ENCODE results near the gene TM4SF18. TPM values are rescaled to one million over a fixed set of nuclear protein-coding genes. Genes with fewer than 3 reads are reported as not detected.

Gene TM4SF18
- total and polyA plus RNA-seq, 5 donors: 2.9 to 6.1 (median 4.5) TPM

GRCh38 chr3:149307435-149307783 lies 26.0 kb downstream of the TM4SF18 start:
- DNase-seq: no peak
- Histone ChIP-seq H3K27ac (ENCODE audit: low read length) (no peak overlapping the region), H3K9me3 (ENCODE audit: control insufficient read depth, low read length) (no peaks in the 10 kb centered on the region), H3K4me1 (ENCODE audit: control insufficient read depth, insufficient read depth, low read length) (no peaks in the 10 kb centered on the region), H3K4me3 (ENCODE audit: low read length) (no peak overlapping the region), H3K27me3 (ENCODE audit: control insufficient read depth, insufficient read depth) (no peaks in the 10 kb centered on the region)
- intact Hi-C loops (cut with DNase I): no loop called here
- WGBS: 96% methylated on average over 1 of the region's 1 CpG
- ATAC-seq: no peak

GRCh38 chr3:149306751-149307434 lies 26.5 kb downstream of the TM4SF18 start:
- ATAC-seq (no peak), DNase-seq (no peak)
- no peak overlapping the region for H3K27ac ChIP-seq (ENCODE audit: low read length)
- no peaks in the 10 kb centered on the region for H3K9me3 ChIP-seq (ENCODE audit: control insufficient read depth, low read length)
- WGBS: 91% methylated on average over 2 of the region's 2 CpGs
- no peak overlapping the region for H3K4me3 ChIP-seq (ENCODE audit: low read length)
- H3K4me1 ChIP-seq (ENCODE audit: control insufficient read depth, insufficient read depth, low read length): no peaks in the 10 kb centered on the region
- no peaks in the 10 kb centered on the region for H3K27me3 ChIP-seq (ENCODE audit: control insufficient read depth, insufficient read depth)
- intact Hi-C loops (cut with DNase I): no loop called here

GRCh38 chr3:149305376-149305775 lies 28.1 kb downstream of the TM4SF18 start:
- 99% methylated on average over 2 of the region's 2 CpGs for WGBS
- no peak overlapping the region for H3K27ac ChIP-seq (ENCODE audit: low read length)

GRCh38 chr3:149299938-149300801 lies 33.3 kb downstream of the TM4SF18 start:
- Histone ChIP-seq H3K27ac (ENCODE audit: low read length) (no peak overlapping the region), H3K4me3 (ENCODE audit: low read length) (no peak overlapping the region), H3K4me1 (ENCODE audit: control insufficient read depth, insufficient read depth, low read length) (no peaks in the 10 kb centered on the region), H3K27me3 (ENCODE audit: control insufficient read depth, insufficient read depth) (no peaks in the 10 kb centered on the region), H3K9me3 (ENCODE audit: control insufficient read depth, low read length) (no peaks in the 10 kb centered on the region)
- peak; percentile 91 to 92 for ATAC-seq
- WGBS: 41% methylated on average over 5 of the region's 5 CpGs
- peak in 1 of 3 donors; percentile 19 for DNase-seq
- intact Hi-C loops (cut with DNase I): no loop called here

More at GRCh38 chr3:149305376-149305775, 28.1 kb downstream of the TM4SF18 start:
- Histone ChIP-seq H3K4me3 (ENCODE audit: low read length) (no peak overlapping the region), H3K4me1 (ENCODE audit: control insufficient read depth, insufficient read depth, low read length) (no peaks in the 10 kb centered on the region), H3K9me3 (ENCODE audit: control insufficient read depth, low read length) (no peaks in the 10 kb centered on the region), H3K27me3 (ENCODE audit: control insufficient read depth, insufficient read depth) (no peaks in the 10 kb centered on the region)
- intact Hi-C loops (cut with DNase I): no loop called here
- ATAC-seq: no peak
- DNase-seq: no peak

- H3K9me3 ChIP-seq (ENCODE audit: control insufficient read depth, low read length): no peaks in the 10 kb centered on the region
- H3K4me1 ChIP-seq (ENCODE audit: control insufficient read depth, insufficient read depth, low read length): no peaks in the 10 kb centered on the region
- ATAC-seq (no peak), DNase-seq (no peak)
- intact Hi-C loops (cut with DNase I): no loop called here
- WGBS: 84% methylated on average over 2 of the region's 2 CpGs
- no peaks in the 10 kb centered on the region for H3K27me3 ChIP-seq (ENCODE audit: control insufficient read depth, insufficient read depth)
- H3K4me3 ChIP-seq (ENCODE audit: low read length): no peak overlapping the region
- no peak overlapping the region for H3K27ac ChIP-seq (ENCODE audit: low read length)
Observed at GRCh38 chr3:149296972-149297371, 36.5 kb downstream of the TM4SF18 start.

GRCh38 chr3:149292666-149293065 lies 40.8 kb downstream of the TM4SF18 start:
- no peak for DNase-seq
- H3K4me1 ChIP-seq (ENCODE audit: control insufficient read depth, insufficient read depth, low read length): no peaks in the 10 kb centered on the region
- intact Hi-C loops (cut with DNase I): no loop called here
- WGBS: 64% methylated on average over 6 of the region's 6 CpGs
- H3K27ac ChIP-seq (ENCODE audit: low read length): no peak overlapping the region
- ATAC-seq: no peak
- H3K27me3 ChIP-seq (ENCODE audit: control insufficient read depth, insufficient read depth): no peaks in the 10 kb centered on the region
- no peak overlapping the region for H3K4me3 ChIP-seq (ENCODE audit: low read length)
- no peaks in the 10 kb centered on the region for H3K9me3 ChIP-seq (ENCODE audit: control insufficient read depth, low read length)

GRCh38 chr3:149291178-149291577 lies 42.3 kb downstream of the TM4SF18 start:
- Histone ChIP-seq H3K27ac (ENCODE audit: low read length) (no peak overlapping the region), H3K4me3 (ENCODE audit: low read length) (no peak overlapping the region), H3K27me3 (ENCODE audit: control insufficient read depth, insufficient read depth) (no peaks in the 10 kb centered on the region), H3K4me1 (ENCODE audit: control insufficient read depth, insufficient read depth, low read length) (no peaks in the 10 kb centered on the region), H3K9me3 (ENCODE audit: control insufficient read depth, low read length) (no peaks in the 10 kb centered on the region)
- WGBS: 75% methylated on average over 2 of the region's 2 CpGs
- ATAC-seq (no peak), DNase-seq (no peak)
- intact Hi-C loops (cut with DNase I): no loop called here

- DNase-seq (no peak), ATAC-seq (no peak)
- WGBS: 73% methylated on average over 5 of the region's 5 CpGs
- H3K9me3 ChIP-seq (ENCODE audit: control insufficient read depth, low read length): no peaks in the 10 kb centered on the region
- H3K4me3 ChIP-seq (ENCODE audit: low read length): no peak overlapping the region
- intact Hi-C loops (cut with DNase I): no loop called here
- no peaks in the 10 kb centered on the region for H3K27me3 ChIP-seq (ENCODE audit: control insufficient read depth, insufficient read depth)
- no peaks in the 10 kb centered on the region for H3K4me1 ChIP-seq (ENCODE audit: control insufficient read depth, insufficient read depth, low read length)
- H3K27ac ChIP-seq (ENCODE audit: low read length): no peak overlapping the region
Observed at GRCh38 chr3:149288655-149289054, 44.8 kb downstream of the TM4SF18 start.

GRCh38 chr3:149284034-149284433 lies 49.4 kb downstream of the TM4SF18 start:
- no peaks in the 10 kb centered on the region for H3K27me3 ChIP-seq (ENCODE audit: control insufficient read depth, insufficient read depth)
- DNase-seq (peak in 1 of 3 donors; percentile 47), ATAC-seq (no peak)
- H3K4me1 ChIP-seq (ENCODE audit: control insufficient read depth, insufficient read depth, low read length): no peaks in the 10 kb centered on the region
- intact Hi-C loops (cut with DNase I): no loop called here
- WGBS: 94% methylated on average over 23 of the region's 23 CpGs
- no peaks in the 10 kb centered on the region for H3K9me3 ChIP-seq (ENCODE audit: control insufficient read depth, low read length)
- H3K4me3 ChIP-seq (ENCODE audit: low read length): no peak overlapping the region
- H3K27ac ChIP-seq (ENCODE audit: low read length): no peak overlapping the region

- no peaks in the 10 kb centered on the region for H3K4me1 ChIP-seq (ENCODE audit: control insufficient read depth, insufficient read depth, low read length)
- H3K27ac ChIP-seq (ENCODE audit: low read length): no peak overlapping the region
- no peak for DNase-seq
- no peak overlapping the region for H3K4me3 ChIP-seq (ENCODE audit: low read length)
- no peaks in the 10 kb centered on the region for H3K27me3 ChIP-seq (ENCODE audit: control insufficient read depth, insufficient read depth)
- 86% methylated on average over 5 of the region's 5 CpGs for WGBS
- no peak for ATAC-seq
- no peaks in the 10 kb centered on the region for H3K9me3 ChIP-seq (ENCODE audit: control insufficient read depth, low read length)
- intact Hi-C loops (cut with DNase I): no loop called here
Observed at GRCh38 chr3:149283401-149283800, 50.0 kb downstream of the TM4SF18 start.

GRCh38 chr3:149282836-149283235 lies 50.6 kb downstream of the TM4SF18 start:
- intact Hi-C loops (cut with DNase I): no loop called here
- Histone ChIP-seq H3K9me3 (ENCODE audit: control insufficient read depth, low read length) (no peaks in the 10 kb centered on the region), H3K4me1 (ENCODE audit: control insufficient read depth, insufficient read depth, low read length) (no peaks in the 10 kb centered on the region), H3K27me3 (ENCODE audit: control insufficient read depth, insufficient read depth) (no peaks in the 10 kb centered on the region), H3K27ac (ENCODE audit: low read length) (no peak overlapping the region), H3K4me3 (ENCODE audit: low read length) (no peak overlapping the region)
- DNase-seq: no peak
- no peak for ATAC-seq

All from right cardiac atrium (tissue), 5 donors.